SJSA1 (cell line): ENCODE results near the gene CSTF1. TPM values are rescaled to one million over a fixed set of nuclear protein-coding genes. Genes with fewer than 3 reads are reported as not detected.
A peak's percentile ranks its signal among the peaks of the same experiment; 100 is the strongest.

Source experiments
- DNase-seq, 2 experiments: peaks; one replicate each; pipeline ENCODE4 v3.0.0-alpha.2; 2015 to 2020; ENCODE audit warnings: low spot score in 2 of 2, low read depth in 1 of 2
- H3K27ac ChIP-seq: fragments of 250-450 bp; sonication (Bioruptor Pico); 2 replicates; pipeline ENCODE4 v1.5.1; 2020; ENCODE audit warnings: mild to moderate bottlenecking, moderate library complexity
- H3K27me3 ChIP-seq: fragments of 250-450 bp; sonication (Bioruptor Pico); replicated peaks from 2 replicates; pipeline ENCODE4 v1.5.1; 2020; ENCODE audit warnings: mild to moderate bottlenecking, moderate library complexity
- H3K36me3 ChIP-seq: fragments of 250-450 bp; sonication (Bioruptor Pico); 2 replicates; pipeline ENCODE4 v1.5.1; 2020; ENCODE audit warnings: mild to moderate bottlenecking
- H3K4me1 ChIP-seq: fragments of 250-450 bp; sonication (Bioruptor Pico); replicated peaks from 2 replicates; pipeline ENCODE4 v1.6.1; 2021; ENCODE audit warnings: mild to moderate bottlenecking
- H3K4me3 ChIP-seq: fragments of 250-450 bp; sonication (Bioruptor Pico); 2 replicates; pipeline ENCODE4 v1.5.1; 2020; ENCODE audit warnings: mild to moderate bottlenecking
- H3K9me3 ChIP-seq: fragments of 250-450 bp; sonication (Bioruptor Pico); replicated peaks from 2 replicates; pipeline ENCODE4 v1.5.1; 2020; ENCODE audit warnings: mild to moderate bottlenecking
- total RNA-seq: library from RNA; depleted of rRNA; stranded (reverse); fragments of >200 nt; shearing (Covaris generic); gene quantifications from 2 replicates; pipeline ENCODE4 v1.2.3, GENCODE V29; 2014

CSTF1 gene
- total RNA-seq, 1 experiment from 2014 or later = 36.4 TPM

DNA sequence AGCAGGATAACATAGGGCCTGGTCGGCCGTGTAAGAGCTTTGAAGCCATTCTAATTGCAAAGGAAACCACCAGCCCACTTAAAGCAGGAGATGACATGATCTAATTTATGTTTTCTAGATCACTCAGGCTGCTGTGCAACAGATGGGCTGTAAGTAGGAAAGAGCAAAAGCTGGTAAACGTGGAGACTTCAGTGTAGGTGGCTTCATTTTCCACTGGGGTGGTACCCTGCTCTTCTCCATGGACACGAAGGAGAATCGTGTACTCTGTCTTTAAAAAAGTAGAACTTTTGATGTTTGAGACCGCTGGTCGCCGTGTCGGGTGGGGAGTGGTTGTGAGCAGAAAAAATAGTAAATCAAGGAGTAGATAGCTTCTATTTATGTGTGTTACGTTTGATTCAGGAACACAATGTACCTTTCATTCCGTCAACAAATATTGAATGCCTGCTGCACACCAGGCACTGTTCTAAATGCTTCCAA lies 26.0 kb downstream of the CSTF1 start:
- no peaks in the 10 kb centered on the region for H3K9me3 ChIP-seq
- no peak for DNase-seq
- H3K4me3 ChIP-seq = no peak overlapping the region
- no peaks in the 10 kb centered on the region for H3K36me3 ChIP-seq
- no peak overlapping the region for H3K27ac ChIP-seq
- H3K4me1 ChIP-seq = peaks cover 24% of the 10 kb centered on the region
- H3K27me3 ChIP-seq = no peaks in the 10 kb centered on the region

DNA sequence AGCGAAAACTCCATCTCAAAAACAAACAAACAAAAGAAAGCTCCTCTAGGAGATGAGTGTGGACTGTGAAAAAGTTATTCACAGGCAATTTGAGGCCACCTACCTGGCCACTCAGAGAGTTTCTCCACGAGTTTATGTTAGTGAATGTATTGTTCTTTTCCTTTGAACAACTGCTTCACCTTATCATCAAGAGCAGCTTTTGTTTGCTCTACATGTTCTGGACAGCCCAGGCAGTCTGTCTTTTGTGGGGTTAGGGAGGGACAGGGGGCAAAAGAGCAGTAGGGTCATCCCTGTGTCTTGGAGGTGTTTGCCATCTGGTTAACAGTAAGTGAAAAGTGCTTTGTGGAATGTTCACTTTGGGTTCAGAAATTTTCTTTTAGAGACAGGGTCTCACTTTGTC lies 27.6 kb downstream of the CSTF1 start:
- DNase-seq = no peak
- Histone ChIP-seq H3K36me3 (no peaks in the 10 kb centered on the region), H3K9me3 (no peaks in the 10 kb centered on the region), H3K4me3 (no peak overlapping the region), H3K27me3 (no peaks in the 10 kb centered on the region), H3K27ac (no peak overlapping the region), H3K4me1 (peaks cover 21% of the 10 kb centered on the region)

GRCh38 chr20:56420940-56421688 lies 28.7 kb downstream of the CSTF1 start:
- H3K27ac ChIP-seq = no peak overlapping the region
- no peaks in the 10 kb centered on the region for H3K27me3 ChIP-seq
- H3K4me1 ChIP-seq = peaks cover 16% of the 10 kb centered on the region
- DNase-seq = no peak
- no peaks in the 10 kb centered on the region for H3K36me3 ChIP-seq
- no peaks in the 10 kb centered on the region for H3K9me3 ChIP-seq
- H3K4me3 ChIP-seq = no peak overlapping the region

DNA sequence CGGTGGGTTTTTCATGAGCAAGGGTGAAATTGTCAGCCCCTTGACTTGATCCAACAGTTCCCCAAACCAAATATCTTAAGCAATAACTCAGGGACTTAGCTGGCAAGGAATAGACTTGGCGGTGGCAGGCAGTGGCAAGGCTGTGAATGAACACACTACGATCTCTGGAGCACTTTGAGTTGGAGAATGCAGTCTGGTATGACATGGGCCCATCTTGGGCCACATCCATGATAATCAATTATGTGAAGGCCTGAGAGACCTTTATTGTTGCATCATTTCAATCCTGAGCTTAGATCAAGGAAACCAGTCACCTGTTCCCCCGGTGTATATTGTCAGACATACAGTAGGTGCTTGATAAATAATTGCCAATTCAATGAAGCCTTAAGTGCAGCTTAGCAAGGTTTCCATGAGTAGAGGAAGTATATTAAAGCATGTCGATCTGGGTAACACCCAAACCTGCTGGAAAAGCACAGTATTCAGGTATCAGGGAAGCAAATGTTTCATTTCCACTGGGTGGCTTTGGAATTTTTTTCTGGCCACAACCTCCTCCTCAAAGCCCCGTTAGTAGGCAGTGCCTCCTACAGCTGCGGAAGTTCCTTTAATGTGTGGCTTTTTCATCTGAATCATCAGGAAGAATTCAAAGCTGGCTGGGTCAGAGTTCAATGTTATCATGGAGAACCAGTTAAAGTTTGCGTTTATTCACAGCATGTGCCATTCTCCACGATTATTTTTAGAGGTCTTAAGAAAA lies 29.8 kb downstream of the CSTF1 start:
- Histone ChIP-seq H3K27ac (peak overlapping the region; percentile 22; the same call in 1 of the 2 replicates), H3K4me1 (peaks cover 16% of the 10 kb centered on the region), H3K36me3 (no peaks in the 10 kb centered on the region), H3K9me3 (no peaks in the 10 kb centered on the region), H3K27me3 (no peaks in the 10 kb centered on the region), H3K4me3 (no peak overlapping the region)
- DNase-seq = peak in 1 of 2 experiments; percentile 43

GRCh38 chr20:56422824-56423189 lies 30.4 kb downstream of the CSTF1 start:
- Histone ChIP-seq H3K27me3 (no peaks in the 10 kb centered on the region), H3K4me3 (no peak overlapping the region), H3K36me3 (no peaks in the 10 kb centered on the region), H3K4me1 (peaks cover 16% of the 10 kb centered on the region), H3K9me3 (no peaks in the 10 kb centered on the region), H3K27ac (peak overlapping the region; percentile 22; the same call in 1 of the 2 replicates)
- no peak for DNase-seq

DNA sequence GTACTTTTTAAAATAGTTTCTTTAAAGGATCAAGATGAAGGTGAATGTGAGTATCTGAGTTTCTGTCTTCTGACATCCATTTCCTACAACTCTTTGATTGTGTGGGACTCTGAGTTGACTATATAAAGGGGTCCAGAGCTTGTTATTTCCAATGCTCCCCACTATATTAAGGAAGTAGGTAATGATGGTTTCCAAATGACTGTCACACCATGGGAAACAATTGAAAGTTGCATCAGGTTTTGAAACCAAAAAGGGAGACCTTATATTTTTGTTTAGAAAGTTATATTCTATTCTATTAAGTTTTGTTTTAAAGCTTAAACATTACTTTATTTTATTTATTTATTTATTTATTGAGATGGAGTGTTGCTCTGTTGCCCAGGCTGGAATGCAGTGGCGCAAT lies 30.8 kb downstream of the CSTF1 start:
- Histone ChIP-seq H3K27me3 (no peaks in the 10 kb centered on the region), H3K4me3 (no peak overlapping the region), H3K9me3 (no peaks in the 10 kb centered on the region), H3K36me3 (no peaks in the 10 kb centered on the region), H3K4me1 (peaks cover 16% of the 10 kb centered on the region), H3K27ac (no peak overlapping the region)
- no peak for DNase-seq

DNA sequence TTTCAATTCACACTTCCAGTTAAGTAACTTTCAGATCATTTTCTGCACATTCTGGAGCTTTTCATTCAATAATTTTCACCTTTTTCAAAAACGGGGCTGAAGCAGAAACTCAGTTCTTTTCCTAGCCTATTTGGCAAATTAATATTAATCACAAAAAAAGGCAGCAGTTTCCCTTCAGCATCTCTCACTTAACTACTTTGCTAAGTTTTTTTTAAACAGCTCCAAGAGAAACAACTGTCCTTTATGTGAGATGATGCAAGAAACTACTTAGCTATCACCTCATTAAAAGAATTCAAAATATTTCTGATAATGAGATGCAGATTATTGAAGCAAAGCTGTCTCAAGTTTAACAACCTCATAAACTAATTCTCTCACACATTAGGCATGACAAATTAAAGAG lies 31.4 kb downstream of the CSTF1 start:
- DNase-seq = no peak
- Histone ChIP-seq H3K4me1 (peaks cover 13% of the 10 kb centered on the region), H3K27me3 (no peaks in the 10 kb centered on the region), H3K27ac (no peak overlapping the region), H3K4me3 (no peak overlapping the region), H3K9me3 (no peaks in the 10 kb centered on the region), H3K36me3 (no peaks in the 10 kb centered on the region)

DNA sequence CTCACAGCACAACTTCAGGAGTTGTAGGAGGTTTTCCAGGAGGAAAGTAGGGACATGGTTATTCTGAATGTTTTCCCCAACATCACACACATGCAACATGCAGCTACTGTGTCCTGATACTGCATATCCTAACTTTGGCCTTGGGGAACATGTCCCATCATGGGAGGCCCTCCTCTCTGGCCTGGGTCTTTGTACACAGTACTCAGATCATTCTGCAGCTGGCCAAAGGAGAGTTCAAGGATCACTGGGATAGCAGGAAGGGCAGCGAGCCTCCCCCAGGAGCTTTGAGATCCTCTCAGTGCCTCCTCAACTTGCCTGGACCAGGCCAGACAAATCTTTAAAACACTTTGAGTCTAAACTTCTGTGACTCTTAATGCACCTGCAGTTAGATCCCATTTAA lies 32.5 kb downstream of the CSTF1 start:
- Histone ChIP-seq H3K4me3 (no peak overlapping the region), H3K9me3 (no peaks in the 10 kb centered on the region), H3K4me1 (peaks cover 12% of the 10 kb centered on the region), H3K27me3 (no peaks in the 10 kb centered on the region), H3K27ac (no peak overlapping the region), H3K36me3 (no peaks in the 10 kb centered on the region)
- DNase-seq = no peak

- no peak for DNase-seq
- Histone ChIP-seq H3K4me1 (peaks cover 12% of the 10 kb centered on the region), H3K9me3 (no peaks in the 10 kb centered on the region), H3K4me3 (no peak overlapping the region), H3K27me3 (no peaks in the 10 kb centered on the region; the same call in 1 of the 2 replicates), H3K27ac (no peak overlapping the region), H3K36me3 (no peaks in the 10 kb centered on the region)
These were observed 33.6 kb downstream of the CSTF1 start for GRCh38 chr20:56426026-56426425.

GRCh38 chr20:56426926-56427325 lies 34.5 kb downstream of the CSTF1 start:
- Histone ChIP-seq H3K4me3 (no peak overlapping the region), H3K4me1 (peaks cover 12% of the 10 kb centered on the region), H3K27me3 (no peaks in the 10 kb centered on the region; the same call in 1 of the 2 replicates), H3K27ac (no peak overlapping the region), H3K9me3 (no peaks in the 10 kb centered on the region), H3K36me3 (no peaks in the 10 kb centered on the region)
- no peak for DNase-seq

- no peak overlapping the region for H3K4me3 ChIP-seq
- peaks cover 4% of the 10 kb centered on the region for H3K4me1 ChIP-seq
- H3K27me3 ChIP-seq = no peaks in the 10 kb centered on the region; the same call in 1 of the 2 replicates
- no peak overlapping the region for H3K27ac ChIP-seq
- no peaks in the 10 kb centered on the region for H3K36me3 ChIP-seq
- H3K9me3 ChIP-seq = no peaks in the 10 kb centered on the region
- no peak for DNase-seq
These were observed 35.4 kb downstream of the CSTF1 start for GRCh38 chr20:56427797-56428196.

GRCh38 chr20:56428410-56428809 lies 36.0 kb downstream of the CSTF1 start:
- no peak for DNase-seq
- H3K27me3 ChIP-seq = no peaks in the 10 kb centered on the region; the same call in 1 of the 2 replicates

GRCh38 chr20:56428881-56429280 lies 36.4 kb downstream of the CSTF1 start:
- no peak for DNase-seq
- no peaks in the 10 kb centered on the region for H3K9me3 ChIP-seq
- H3K36me3 ChIP-seq = no peaks in the 10 kb centered on the region
- H3K4me3 ChIP-seq = no peak overlapping the region
- no peak overlapping the region for H3K27ac ChIP-seq
- H3K27me3 ChIP-seq = no peaks in the 10 kb centered on the region; the same call in 1 of the 2 replicates
- no peaks in the 10 kb centered on the region for H3K4me1 ChIP-seq

More at GRCh38 chr20:56428410-56428809, 36.0 kb downstream of the CSTF1 start:
- Histone ChIP-seq H3K9me3 (no peaks in the 10 kb centered on the region), H3K4me3 (no peak overlapping the region), H3K4me1 (no peaks in the 10 kb centered on the region), H3K36me3 (no peaks in the 10 kb centered on the region), H3K27ac (no peak overlapping the region)

- Histone ChIP-seq H3K36me3 (no peaks in the 10 kb centered on the region), H3K27me3 (no peaks in the 10 kb centered on the region; the same call in 1 of the 2 replicates), H3K4me3 (no peak overlapping the region), H3K9me3 (no peaks in the 10 kb centered on the region), H3K4me1 (no peaks in the 10 kb centered on the region), H3K27ac (no peak overlapping the region)
- no peak for DNase-seq
These were observed 37.1 kb downstream of the CSTF1 start for GRCh38 chr20:56429502-56429901.
